Measurements from ENCODE around the gene ERBIN. TPM values are rescaled to one million over a fixed set of nuclear protein-coding genes. Genes with fewer than 3 reads are reported as not detected.
A peak's percentile ranks its signal among the peaks of the same experiment; 100 is the strongest.
"Not testable (repeated sequence)": the region's sequence is repeated elsewhere in the genome, so short reads cannot be mapped to it uniquely, and the experiment has no call there.

The ERBIN gene
- total RNA-seq (2014; rRNA removed; shearing (Covaris generic)): 35.0 and 40.2 TPM in 2 replicates

GRCh38 chr5:65926276-65926783, at the start of gene ERBIN:
ERBIN (plus strand) TSS chr5:65926575; CDS start chr5:65992719, 66,144 bp downstream.
- peak; percentile 76 for DNase-seq (ENCODE audit: low spot score)

GRCh38 chr5:65876970-65877369, 49.4 kb upstream of the ERBIN start:
- DNase-seq (ENCODE audit: low spot score): no peak

GRCh38 chr5:65879668-65880256, 46.6 kb upstream of the ERBIN start:
- not testable (repeated sequence) for DNase-seq (ENCODE audit: low spot score)

- DNase-seq (ENCODE audit: low spot score): no peak
Observed at GRCh38 chr5:65880496-65881072, 45.8 kb upstream of the ERBIN start.

DNA sequence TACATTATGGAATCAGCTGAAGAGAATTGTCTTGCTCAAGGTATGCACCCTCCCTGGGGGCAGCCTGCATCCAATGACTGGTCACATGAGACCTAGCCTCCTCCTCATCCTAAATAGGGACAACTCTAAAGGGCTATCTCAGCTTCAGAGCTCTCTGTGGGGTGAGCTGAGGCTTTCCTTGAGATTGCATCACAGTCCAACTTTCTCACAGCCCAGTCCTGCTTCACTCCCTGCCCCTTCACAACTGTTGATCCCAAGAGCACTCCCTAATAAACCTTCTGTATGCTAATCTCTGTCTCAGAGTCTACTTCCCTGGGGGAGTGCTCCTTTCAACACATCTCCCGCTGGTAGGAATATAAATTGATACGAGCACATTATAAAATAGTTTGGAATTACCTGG, 44.1 kb upstream of the ERBIN start:
- DNase-seq (ENCODE audit: low spot score): no peak

DNA sequence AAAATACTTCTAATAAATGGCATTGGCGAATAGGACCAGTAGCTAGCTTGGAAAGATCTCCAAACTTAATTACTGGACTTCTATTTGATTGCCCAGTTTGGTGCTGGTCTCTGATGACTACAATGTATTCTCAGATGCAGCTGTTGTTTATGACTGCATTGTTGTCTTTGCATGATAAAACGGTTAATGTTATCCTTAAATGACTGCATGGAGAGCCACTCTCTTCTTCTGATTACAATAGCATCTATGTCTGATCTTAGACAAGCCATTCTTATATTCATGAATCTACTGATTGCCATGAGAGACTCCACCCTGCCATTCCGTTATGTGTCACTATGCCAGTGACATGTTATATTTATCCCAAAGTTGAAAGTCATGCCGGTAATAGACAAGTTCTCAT, 42.9 kb upstream of the ERBIN start:
- no peak for DNase-seq (ENCODE audit: low spot score)

DNA sequence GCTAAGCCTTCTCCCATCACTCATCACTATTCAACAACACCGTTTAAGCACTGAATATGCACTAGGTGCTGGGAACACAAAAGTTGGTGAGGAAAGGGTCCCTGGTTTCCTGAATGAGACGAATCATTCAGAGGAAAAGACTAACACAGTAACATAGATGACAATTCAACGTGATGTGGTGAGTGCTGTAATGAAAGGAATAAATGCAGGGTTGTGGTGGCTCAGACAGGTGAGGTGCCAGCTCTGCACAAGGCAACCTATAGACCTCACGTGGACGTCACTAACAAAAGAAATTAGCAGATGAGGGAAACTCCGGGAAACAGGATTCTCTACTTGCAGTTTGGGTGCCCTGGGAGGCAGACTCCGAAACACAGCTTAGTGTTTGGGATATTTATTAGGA, 40.0 kb upstream of the ERBIN start:
- no peak for DNase-seq (ENCODE audit: low spot score)

- DNase-seq (ENCODE audit: low spot score): not testable (repeated sequence)
Observed at GRCh38 chr5:65892024-65892423, 34.4 kb upstream of the ERBIN start.

DNA sequence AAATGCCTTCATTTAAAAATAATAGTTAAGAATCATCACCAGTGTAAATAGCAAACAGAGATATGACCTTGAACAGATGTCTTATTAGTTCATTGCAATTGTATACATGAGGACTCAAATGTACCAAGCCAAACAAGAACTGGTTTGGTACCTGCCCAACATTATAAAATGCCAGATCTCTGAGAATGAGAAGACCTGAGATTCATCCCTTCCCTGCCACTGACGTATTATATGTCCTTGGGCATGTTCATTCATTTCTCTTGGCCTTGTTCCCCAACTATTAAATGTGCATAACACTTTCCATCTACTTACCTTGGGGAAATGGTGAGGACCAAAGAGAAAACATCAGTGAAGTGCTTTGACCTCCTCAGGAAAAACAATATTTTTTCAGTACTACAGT, 33.6 kb upstream of the ERBIN start:
- DNase-seq (ENCODE audit: low spot score): no peak

DNA sequence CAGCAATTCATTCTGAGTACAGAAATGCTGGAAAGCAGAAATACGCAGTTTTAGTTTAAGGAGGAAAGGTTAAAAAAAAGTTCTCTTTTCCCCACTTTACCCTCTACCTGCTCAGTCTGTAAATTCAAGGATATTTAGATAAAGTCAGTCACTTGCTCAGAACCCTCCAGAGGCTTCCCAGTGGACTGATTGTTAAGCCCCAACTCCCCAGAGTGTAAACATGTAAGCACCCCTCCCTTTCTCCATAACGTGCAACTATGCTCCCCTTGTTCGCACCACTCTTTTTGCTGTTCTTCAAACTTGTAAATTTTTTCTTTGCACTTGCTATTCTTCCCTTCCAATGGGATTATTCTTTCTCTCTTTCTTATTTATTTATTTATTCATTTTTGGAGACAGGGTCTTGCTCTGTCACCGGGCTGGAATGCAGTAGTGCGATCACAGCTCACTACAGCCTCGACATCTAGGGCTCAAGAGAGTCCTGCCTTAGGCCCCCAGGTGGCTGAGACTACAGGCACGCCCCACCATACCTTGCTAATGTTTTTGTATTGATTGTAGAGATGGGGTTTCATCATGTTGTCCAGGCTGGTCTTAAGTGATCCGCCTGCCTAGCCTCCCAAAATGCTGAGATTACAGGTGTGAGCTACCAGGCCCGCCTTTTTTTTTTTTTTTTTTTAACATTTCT, 32.5 kb upstream of the ERBIN start:
- no peak for DNase-seq (ENCODE audit: low spot score)

DNA sequence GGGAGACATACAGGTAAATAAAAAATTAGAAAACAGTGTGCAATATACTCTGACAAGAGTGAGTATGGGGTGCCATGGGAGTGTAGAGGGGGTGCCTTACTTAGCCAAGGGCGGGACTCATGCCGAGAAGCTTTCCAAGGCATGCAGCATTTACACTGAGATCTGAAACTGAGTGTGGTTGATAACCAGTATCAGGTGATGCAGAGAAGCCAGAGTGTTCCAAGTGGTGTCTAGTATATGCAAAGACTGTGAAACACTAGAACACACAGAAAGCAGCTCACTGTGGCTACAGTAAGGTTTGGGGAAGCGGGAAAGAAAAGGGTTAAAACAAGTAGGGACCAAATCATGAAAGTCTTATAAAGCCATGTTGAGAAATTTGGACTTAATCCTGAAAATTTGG, 30.5 kb upstream of the ERBIN start:
- no peak for DNase-seq (ENCODE audit: low spot score)

DNA sequence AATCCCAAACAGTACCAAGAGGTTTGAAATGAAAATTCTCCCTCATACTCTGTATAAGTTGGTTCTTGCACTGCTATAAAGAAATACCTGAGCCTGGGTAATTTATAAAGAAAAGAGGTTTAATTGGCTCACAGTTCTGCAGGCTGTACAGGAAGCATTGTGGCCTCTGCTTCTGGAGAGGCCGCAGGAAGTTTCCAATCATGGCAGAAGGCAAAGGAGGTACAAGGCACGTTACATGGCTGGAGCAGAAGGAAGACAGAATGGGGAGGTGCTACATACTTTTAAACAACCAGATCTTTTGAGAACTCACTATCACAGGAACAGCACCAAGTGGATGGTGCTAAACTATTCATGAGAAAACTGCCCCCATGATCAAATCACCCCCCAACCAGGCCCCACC, 25.6 kb upstream of the ERBIN start:
- no peak for DNase-seq (ENCODE audit: low spot score)

DNA sequence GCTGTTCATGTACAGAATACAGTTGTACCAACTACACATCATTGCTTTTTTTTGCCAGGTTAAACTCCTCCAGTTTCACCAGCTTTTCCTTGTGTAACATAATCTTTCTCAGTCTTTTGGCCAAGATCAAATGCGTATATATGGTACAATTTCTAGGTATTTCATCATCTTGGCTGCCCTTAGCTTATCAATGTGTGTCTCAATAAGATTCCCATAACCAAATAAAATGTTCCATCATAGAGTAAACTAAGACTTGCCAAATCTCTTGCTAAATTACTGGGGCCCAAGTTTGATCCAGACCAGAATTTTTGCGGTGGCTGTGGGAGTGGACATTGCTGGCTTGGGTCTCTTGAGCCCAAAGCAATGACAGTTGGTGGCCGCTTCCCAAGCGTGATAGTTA, 24.3 kb upstream of the ERBIN start:
- DNase-seq (ENCODE audit: low spot score): no peak

- DNase-seq (ENCODE audit: low spot score): no peak
Observed at GRCh38 chr5:65903581-65903980, 22.8 kb upstream of the ERBIN start.

GRCh38 chr5:65906256-65906655, 20.1 kb upstream of the ERBIN start:
- DNase-seq (ENCODE audit: low spot score): no peak

GRCh38 chr5:65907135-65907534, 19.2 kb upstream of the ERBIN start:
- no peak for DNase-seq (ENCODE audit: low spot score)

- DNase-seq (ENCODE audit: low spot score): no peak
Observed at GRCh38 chr5:65910711-65911110, 15.7 kb upstream of the ERBIN start.

GRCh38 chr5:65912311-65912710, 14.1 kb upstream of the ERBIN start:
- DNase-seq (ENCODE audit: low spot score): no peak

DNA sequence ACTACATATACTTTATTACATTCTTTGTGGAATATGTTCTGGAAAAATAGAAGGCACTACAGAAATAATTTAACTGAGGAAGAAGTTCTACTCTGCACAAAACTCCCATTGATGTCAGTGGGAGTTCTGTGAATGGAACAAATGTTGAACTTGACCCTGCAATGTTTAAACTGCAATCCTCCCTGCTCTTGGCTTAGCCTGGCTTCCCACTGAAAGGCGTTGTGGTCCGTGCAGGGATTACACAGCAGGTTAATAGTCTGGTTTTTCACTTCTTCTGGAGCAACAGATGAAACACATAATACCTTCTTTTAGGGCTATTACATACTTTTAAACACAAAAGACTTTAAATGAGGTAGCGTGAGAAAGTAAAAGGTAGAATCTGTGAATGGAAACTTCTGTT, 12.9 kb upstream of the ERBIN start:
- DNase-seq (ENCODE audit: low spot score): no peak

- peak; percentile 69 for DNase-seq (ENCODE audit: low spot score)
Observed at GRCh38 chr5:65914641-65915196, 11.7 kb upstream of the ERBIN start.

DNA sequence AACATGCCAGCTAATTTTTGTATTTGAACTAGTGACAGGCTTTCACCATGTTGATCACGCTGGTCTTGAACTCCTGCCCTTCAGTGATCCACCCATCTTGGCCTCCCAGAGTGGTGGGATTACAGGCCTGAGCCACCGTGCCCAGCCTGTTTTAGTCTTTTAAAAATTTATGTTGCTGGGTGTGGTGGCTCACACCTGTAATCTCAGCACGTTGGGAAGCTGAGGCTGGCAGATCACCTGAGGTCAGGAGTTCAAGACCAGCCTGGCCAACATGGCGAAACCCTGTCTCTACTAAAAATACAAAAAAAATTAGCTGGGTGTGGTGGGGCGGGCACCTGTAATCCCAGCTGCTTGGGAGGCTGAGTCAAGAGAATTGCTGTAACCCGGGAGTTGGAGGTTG, 10.7 kb upstream of the ERBIN start:
- not testable (repeated sequence) for DNase-seq (ENCODE audit: low spot score)

DNA sequence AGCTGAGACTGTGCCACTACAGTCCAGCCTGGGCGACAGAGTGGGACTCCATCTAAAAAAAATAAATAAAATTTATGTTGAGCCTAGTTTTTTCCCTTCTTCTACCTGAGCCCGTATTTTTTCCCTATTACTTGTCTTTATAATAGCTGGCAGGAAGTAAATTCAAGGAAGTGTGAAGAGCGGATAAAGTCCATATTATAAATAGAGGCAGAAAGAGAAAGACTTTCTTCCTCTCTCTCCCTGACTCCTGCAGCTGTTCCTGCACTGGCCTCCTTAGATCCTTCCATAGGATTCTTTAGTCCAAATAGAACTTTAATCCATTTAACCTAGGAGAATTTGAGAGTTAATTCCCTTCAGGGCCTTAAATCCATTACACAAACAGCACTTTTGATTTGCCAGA, 10.3 kb upstream of the ERBIN start:
- DNase-seq (ENCODE audit: low spot score): no peak

DNA sequence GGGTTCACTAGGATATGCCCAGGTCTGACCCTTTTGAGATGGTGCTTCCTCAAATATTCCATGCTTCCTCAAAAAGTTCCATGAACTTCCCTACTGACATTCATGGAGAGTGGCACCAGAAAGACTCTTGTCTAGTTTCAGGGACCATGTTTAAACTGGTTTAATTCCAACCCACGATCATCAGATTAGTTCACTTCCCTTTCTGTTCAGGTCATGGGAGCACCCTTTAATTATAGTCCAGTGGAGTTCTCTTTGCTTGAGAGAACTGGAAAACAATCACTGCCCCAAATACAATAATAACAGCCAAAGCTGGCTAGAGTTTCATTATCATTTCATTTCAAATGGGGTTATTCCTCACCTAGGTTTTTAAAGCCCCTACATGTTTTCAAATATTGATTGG, 9.7 kb upstream of the ERBIN start:
- DNase-seq (ENCODE audit: low spot score): no peak
